ENCODE data around the gene TMPRSS13. TPM values are rescaled to one million over a fixed set of nuclear protein-coding genes. Genes with fewer than 3 reads are reported as not detected.

TMPRSS13 gene
- total RNA-seq, 1 experiment from 2014 or later: 0.50 TPM

DNA sequence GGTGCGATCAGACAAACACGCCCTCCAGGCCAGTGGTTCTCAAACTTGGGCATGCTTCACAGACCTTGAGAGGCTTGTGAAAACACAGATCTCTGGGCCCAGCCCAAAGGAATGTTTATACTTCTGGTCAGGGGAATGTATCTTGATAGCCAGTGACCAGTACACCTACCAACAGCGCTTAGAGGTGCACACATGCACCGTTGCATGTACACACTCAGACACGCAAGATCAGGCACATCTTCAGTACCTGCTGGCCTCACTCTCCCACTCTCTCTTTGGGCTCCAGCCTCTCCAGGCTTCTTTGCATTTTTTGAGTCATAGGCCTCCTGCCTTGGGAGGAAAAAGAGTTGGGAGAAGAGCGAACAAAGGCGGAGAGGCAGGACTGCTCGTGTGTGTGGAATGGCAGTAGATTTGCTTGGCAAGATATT lies 41.0 kb downstream of the TMPRSS13 start:
- Histone ChIP-seq H2BK12ac (ENCODE audit: insufficient read length, low read depth, low read length) (no peak overlapping the region), H2AFZ (ENCODE audit: low read length) (no peak overlapping the region), H3K27ac (ENCODE audit: insufficient read length, low read depth, low read length) (no peak overlapping the region)

More for the DNA sequence above, 41.0 kb downstream of the TMPRSS13 start:
- H3K9ac ChIP-seq (ENCODE audit: extremely low read depth, insufficient read length, low read length): no peak overlapping the region
- DNase-seq: no peak
- no peak overlapping the region for H3K18ac ChIP-seq (ENCODE audit: insufficient read length, low read depth, low read length)
- Mint-ChIP-seq H3K27ac (peak overlapping the region in 1 of 3 experiments; percentile 52; a peak in 1 of 7 replicates), H3K36me3 (ENCODE audit: insufficient read depth in 1 of 3, low read depth in 3 of 3) (no peaks in the 10 kb centered on the region), H3K4me1 (peaks cover 16 to 18% of the 10 kb centered on the region in 2 experiments), H3K4me3 (no peak overlapping the region), H3K9me3 (no peaks in the 10 kb centered on the region), H3K27me3 (ENCODE audit: low read depth) (peaks cover 7% of the 10 kb centered on the region)
- H2BK5ac ChIP-seq (ENCODE audit: insufficient read length, low read length): no peak overlapping the region
- no peak overlapping the region for H2AK5ac ChIP-seq (ENCODE audit: insufficient read length, low read length)
- H2BK20ac ChIP-seq (ENCODE audit: low read depth, low read length, poor library complexity, severe bottlenecking): no peak overlapping the region
- H3K79me1 ChIP-seq (ENCODE audit: insufficient read depth, low read depth, low read length, poor library complexity, severe bottlenecking): no peaks in the 10 kb centered on the region
- no peaks in the 10 kb centered on the region for H4K20me1 ChIP-seq (ENCODE audit: control insufficient read depth, insufficient read depth, insufficient read length)
- no peaks in the 10 kb centered on the region for H3K9me3 ChIP-seq (ENCODE audit: control insufficient read depth, low read depth, low read length)
- no peaks in the 10 kb centered on the region for H3K23me2 ChIP-seq (ENCODE audit: insufficient read length, low read depth, low read length, poor library complexity, severe bottlenecking)
- no peak overlapping the region for H3T11ph ChIP-seq (ENCODE audit: low read length)
- no peaks in the 10 kb centered on the region for H3K4me1 ChIP-seq (ENCODE audit: insufficient read depth, low read length)
- no peak overlapping the region for H4K5ac ChIP-seq (ENCODE audit: insufficient read length, low read depth, low read length)
- H3K27me3 ChIP-seq (ENCODE audit: insufficient read depth, low read length): no peaks in the 10 kb centered on the region
- H3K56ac ChIP-seq (ENCODE audit: insufficient read length, low read depth, low read length): no peak overlapping the region
- no peak overlapping the region for H2BK120ac ChIP-seq (ENCODE audit: low read depth, low read length, poor library complexity, severe bottlenecking)
- H2BK15ac ChIP-seq (ENCODE audit: low read depth, low read length): no peak overlapping the region
- no peak overlapping the region for H4K91ac ChIP-seq (ENCODE audit: insufficient read length, low read depth, low read length)
- no peaks in the 10 kb centered on the region for H3K79me2 ChIP-seq (ENCODE audit: insufficient read depth, low read length)
- H3K23ac ChIP-seq (ENCODE audit: insufficient read length, low read depth, low read length): no peak overlapping the region
- TF ChIP-seq, protein P1, sequence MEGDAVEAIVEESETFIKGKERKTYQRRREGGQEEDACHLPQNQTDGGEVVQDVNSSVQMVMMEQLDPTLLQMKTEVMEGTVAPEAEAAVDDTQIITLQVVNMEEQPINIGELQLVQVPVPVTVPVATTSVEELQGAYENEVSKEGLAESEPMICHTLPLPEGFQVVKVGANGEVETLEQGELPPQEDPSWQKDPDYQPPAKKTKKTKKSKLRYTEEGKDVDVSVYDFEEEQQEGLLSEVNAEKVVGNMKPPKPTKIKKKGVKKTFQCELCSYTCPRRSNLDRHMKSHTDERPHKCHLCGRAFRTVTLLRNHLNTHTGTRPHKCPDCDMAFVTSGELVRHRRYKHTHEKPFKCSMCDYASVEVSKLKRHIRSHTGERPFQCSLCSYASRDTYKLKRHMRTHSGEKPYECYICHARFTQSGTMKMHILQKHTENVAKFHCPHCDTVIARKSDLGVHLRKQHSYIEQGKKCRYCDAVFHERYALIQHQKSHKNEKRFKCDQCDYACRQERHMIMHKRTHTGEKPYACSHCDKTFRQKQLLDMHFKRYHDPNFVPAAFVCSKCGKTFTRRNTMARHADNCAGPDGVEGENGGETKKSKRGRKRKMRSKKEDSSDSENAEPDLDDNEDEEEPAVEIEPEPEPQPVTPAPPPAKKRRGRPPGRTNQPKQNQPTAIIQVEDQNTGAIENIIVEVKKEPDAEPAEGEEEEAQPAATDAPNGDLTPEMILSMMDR (conservative IDR thresholded peaks at IDR 0.05): no peak
- no peak overlapping the region for H4K8ac ChIP-seq (replicated peaks; ENCODE audit: insufficient read length, low read depth, low read length)
- no peak overlapping the region for H3K4me2 ChIP-seq (ENCODE audit: insufficient read depth, insufficient read length, low read length)
- WGBS (ENCODE audit: extremely low coverage, insufficient read length, low lambda C conversion rate): no CpG with 5 or more reads among the region's 8 CpGs
- H3K4ac ChIP-seq (ENCODE audit: low read depth, low read length): no peak overlapping the region
- no peak overlapping the region for H3K14ac ChIP-seq (ENCODE audit: insufficient read depth, low read length)
